ENCODE results near the gene SPINK1.
"Not testable (repeated sequence)": the region's sequence is repeated elsewhere in the genome, so short reads cannot be mapped to it uniquely, and the experiment has no call there.

Gene SPINK1, protein sequence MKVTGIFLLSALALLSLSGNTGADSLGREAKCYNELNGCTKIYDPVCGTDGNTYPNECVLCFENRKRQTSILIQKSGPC

DNA sequence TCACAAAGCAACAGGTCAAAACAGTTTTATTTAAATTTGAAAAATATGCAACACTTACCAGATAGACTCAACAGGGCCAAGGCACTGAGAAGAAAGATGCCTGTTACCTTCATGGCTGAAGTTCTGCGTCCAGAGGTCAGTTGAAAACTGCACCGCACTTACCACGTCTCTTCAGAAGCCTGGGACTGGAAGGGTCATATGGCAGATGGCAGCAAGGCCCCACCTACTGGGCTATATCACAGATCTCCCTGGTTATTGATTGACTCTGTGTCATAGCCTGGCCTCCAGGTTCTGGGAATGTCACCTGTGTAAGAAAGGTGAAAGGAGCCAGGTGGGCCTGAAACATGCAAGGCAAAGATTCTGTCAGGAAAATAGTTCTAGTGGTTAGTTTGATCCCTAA, at the start of gene SPINK1:
SPINK1 (minus strand) TSS at position 207 of the 400 bp plus-strand sequence; CDS start at position 113, 94 bp downstream.
- no peak for DNase-seq (ENCODE audit: low read depth)
- no peak for TF ChIP-seq CTCF (IDR thresholded peaks at IDR 0.05; ENCODE audit: low read depth, low read length, missing control alignments)
- H3K4me3 ChIP-seq (ENCODE audit: low read depth, low read length) = no peak within 1 kb of the TSS

DNA sequence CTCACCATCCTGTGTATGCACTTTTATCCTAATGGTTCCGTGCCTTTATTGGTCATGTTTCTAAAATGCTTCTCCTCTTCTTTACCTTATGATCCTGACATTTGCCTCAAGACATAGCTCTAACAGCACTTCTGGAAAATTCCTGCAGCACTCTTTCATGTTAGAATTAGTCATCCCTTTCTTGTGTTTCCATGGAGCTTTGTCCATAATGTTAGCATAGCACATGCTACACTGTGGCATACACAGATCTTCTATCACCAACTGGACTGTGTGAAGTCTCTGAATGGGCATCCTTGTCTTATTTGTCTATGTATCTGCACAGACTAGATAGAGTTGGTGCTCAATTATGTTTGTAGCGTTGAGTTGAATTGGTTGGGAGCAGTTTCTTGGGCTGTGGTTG, 49.0 kb upstream of the SPINK1 start:
- no peak overlapping the region for H3K4me3 ChIP-seq (ENCODE audit: low read depth, low read length)
- no peak for TF ChIP-seq CTCF (IDR thresholded peaks at IDR 0.05; ENCODE audit: low read depth, low read length, missing control alignments)

GRCh38 chr5:147879784-147880183, 48.3 kb upstream of the SPINK1 start:
- no peak overlapping the region for H3K4me3 ChIP-seq (ENCODE audit: low read depth, low read length)
- no peak for DNase-seq (ENCODE audit: low read depth)
- no peak for TF ChIP-seq CTCF (IDR thresholded peaks at IDR 0.05; ENCODE audit: low read depth, low read length, missing control alignments)

More for the DNA sequence above, 49.0 kb upstream of the SPINK1 start:
- no peak for DNase-seq (ENCODE audit: low read depth)

DNA sequence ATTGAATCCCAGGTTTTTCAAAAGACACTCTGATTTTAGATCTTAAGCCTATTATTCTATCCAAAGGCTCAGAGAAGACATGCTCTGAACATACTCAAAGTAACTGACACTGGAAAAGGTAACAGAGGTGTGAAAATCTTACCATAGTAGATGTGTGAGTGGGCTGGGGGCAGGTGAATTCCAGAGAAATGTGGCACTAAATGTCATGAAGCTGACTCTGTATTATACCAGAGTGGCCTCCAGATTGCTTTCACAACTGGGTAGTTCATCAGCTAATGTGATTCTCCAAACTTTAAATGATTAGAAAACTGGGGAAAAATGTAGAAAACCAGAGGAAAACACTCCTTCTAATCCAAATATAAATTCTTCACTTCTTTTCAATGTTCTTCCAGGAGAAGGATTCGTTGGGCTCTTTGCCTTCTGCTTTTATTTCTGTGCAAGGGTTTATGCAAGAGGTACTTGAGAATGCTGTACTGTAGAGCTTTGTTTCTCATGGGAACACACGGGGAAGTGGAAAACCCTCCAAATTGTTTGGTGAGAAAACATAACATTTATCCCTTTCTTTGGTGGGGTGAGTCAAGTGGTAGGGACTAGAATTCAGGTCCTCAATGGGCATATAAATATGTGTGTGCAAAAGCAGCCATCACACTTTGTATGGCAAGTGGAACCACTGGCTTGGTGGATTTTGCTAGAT, 46.7 kb upstream of the SPINK1 start, which contains the start of gene SCGB3A2:
SCGB3A2 (plus strand) TSS at position 646 of the 694 bp plus-strand sequence. CDS start 93 bp downstream, outside the sequence.
- no peak for DNase-seq (ENCODE audit: low read depth)
- H3K4me3 ChIP-seq (ENCODE audit: low read depth, low read length) = no peak within 1 kb of the TSS
- TF ChIP-seq CTCF (IDR thresholded peaks at IDR 0.05; ENCODE audit: low read depth, low read length, missing control alignments) = no peak

- no peak overlapping the region for H3K4me3 ChIP-seq (ENCODE audit: low read depth, low read length)
- TF ChIP-seq CTCF (IDR thresholded peaks at IDR 0.05; ENCODE audit: low read depth, low read length, missing control alignments) = no peak
- no peak for DNase-seq (ENCODE audit: low read depth)
Measured at GRCh38 chr5:147876626-147877025, 45.2 kb upstream of the SPINK1 start.

DNA sequence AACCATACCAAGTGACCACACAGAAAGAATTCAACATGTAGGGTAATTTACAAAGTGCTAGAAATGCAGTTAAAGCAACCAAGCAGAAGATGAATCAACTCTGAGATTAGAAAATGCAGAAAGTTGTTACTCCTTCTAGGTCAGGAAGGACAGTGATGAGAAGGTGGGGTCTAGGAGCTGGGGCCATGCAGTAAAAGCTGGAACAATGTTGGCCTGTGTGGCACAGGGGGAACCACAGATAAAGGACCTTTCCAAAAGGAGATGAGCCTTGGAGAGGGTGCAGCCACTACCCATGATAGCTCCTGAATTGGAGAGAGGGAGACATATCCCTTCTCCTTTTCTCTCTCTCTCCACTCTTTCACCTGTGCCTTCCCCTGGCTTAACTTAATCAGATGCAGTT, 44.7 kb upstream of the SPINK1 start:
- no peak overlapping the region for H3K4me3 ChIP-seq (ENCODE audit: low read depth, low read length)
- TF ChIP-seq CTCF (IDR thresholded peaks at IDR 0.05; ENCODE audit: low read depth, low read length, missing control alignments) = no peak
- no peak for DNase-seq (ENCODE audit: low read depth)

DNA sequence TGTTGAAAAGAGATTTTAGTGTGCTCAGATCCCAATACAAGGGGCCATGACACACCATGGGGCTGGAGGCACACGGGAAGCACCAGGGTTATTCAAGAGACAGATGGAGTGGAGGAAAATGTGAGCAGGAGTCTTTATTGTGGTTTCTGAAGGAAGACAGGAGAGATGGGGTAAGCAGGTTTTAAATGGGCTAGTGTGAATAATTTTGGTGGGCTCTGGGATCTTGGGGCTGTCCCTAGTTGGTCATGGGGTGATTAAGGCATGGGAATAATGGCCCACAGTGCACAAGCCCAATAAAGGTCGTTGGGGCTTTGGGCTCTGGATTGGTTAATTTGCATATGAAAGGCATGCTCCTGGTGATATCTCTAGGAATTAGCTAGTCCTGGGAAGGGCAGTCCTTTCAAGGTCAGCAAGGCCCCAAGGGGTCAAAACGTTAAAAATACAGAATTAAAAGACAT, 43.5 kb upstream of the SPINK1 start:
- no peak for TF ChIP-seq CTCF (IDR thresholded peaks at IDR 0.05; ENCODE audit: low read depth, low read length, missing control alignments)
- no peak for DNase-seq (ENCODE audit: low read depth)
- H3K4me3 ChIP-seq (ENCODE audit: low read depth, low read length) = no peak overlapping the region

GRCh38 chr5:147874118-147874875, 42.8 kb upstream of the SPINK1 start:
- H3K4me3 ChIP-seq (ENCODE audit: low read depth, low read length); DNase-seq (ENCODE audit: low read depth): not testable (repeated sequence)

DNA sequence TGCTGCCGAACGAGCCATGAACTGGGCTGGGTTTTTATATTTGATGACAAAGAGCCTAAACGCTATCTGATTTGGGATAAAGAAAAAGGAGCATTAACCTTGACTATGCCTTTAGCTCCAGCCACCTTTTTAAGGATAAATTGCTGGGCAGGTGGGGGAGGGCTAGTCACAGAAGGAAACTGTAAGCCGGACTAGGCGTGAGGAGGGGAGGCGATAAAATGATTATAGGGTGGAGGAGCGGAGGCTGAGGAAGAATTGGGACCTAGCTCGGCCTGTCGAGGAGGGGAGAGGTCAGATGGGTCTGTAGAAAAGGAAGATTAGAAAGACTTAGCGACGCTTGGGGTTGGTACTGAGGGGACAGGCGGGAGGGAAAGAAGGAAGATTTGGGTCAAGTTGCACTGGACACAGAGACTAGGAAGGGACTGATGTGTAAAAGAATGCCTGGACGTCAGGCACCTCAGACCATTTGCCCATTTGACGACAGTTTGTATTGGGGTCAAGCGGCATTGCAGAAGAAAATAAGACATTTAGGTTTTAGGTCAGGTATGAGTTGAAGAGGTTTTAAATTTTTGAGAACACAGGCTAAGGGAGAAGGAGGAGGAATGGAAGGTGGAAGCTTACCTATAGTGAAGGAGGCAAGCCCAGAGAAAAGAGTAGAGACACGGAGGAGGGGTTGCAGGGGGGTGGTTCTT, 41.4 kb upstream of the SPINK1 start:
- not testable (repeated sequence) for H3K4me3 ChIP-seq (ENCODE audit: low read depth, low read length); DNase-seq (ENCODE audit: low read depth)
